ENCODE data around the gene MYO1D. TPM values are rescaled to one million over a fixed set of nuclear protein-coding genes. Genes with fewer than 3 reads are reported as not detected.

Gene MYO1D
- total and polyA plus RNA-seq, 9 donors = 20.9 to 62.2 (median 53.8) TPM

- WGBS, 3 donors = 89 to 92% (median 91%) methylated on average over 4 of the region's 4 CpGs
- Histone ChIP-seq H3K36me3 (no peaks in the 10 kb centered on the region), H3K9me3 (no peaks in the 10 kb centered on the region), H3K4me1 (ENCODE audit: insufficient read depth) (no peaks in the 10 kb centered on the region), H3K27ac (no peak overlapping the region), H3K27me3 (no peaks in the 10 kb centered on the region), H3K4me3 (no peak overlapping the region)
- intact Hi-C loops (cut with DNase I) = loop anchor here in 1 of 4 donors (10.0 kb wide), 1 partner anchor 109 kb away; no protein-coding TSS in a partner anchor
- TF ChIP-seq EP300 (IDR thresholded peaks at IDR 0.05) (no peak), POLR2A (IDR thresholded peaks at IDR 0.05) (no peak)
- TF ChIP-seq, protein P1, sequence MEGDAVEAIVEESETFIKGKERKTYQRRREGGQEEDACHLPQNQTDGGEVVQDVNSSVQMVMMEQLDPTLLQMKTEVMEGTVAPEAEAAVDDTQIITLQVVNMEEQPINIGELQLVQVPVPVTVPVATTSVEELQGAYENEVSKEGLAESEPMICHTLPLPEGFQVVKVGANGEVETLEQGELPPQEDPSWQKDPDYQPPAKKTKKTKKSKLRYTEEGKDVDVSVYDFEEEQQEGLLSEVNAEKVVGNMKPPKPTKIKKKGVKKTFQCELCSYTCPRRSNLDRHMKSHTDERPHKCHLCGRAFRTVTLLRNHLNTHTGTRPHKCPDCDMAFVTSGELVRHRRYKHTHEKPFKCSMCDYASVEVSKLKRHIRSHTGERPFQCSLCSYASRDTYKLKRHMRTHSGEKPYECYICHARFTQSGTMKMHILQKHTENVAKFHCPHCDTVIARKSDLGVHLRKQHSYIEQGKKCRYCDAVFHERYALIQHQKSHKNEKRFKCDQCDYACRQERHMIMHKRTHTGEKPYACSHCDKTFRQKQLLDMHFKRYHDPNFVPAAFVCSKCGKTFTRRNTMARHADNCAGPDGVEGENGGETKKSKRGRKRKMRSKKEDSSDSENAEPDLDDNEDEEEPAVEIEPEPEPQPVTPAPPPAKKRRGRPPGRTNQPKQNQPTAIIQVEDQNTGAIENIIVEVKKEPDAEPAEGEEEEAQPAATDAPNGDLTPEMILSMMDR (IDR thresholded peaks at IDR 0.05) = no peak
- DNase-seq = no peak
These were observed 361.1 kb downstream of the MYO1D start for GRCh38 chr17:32515677-32516383.

GRCh38 chr17:32514606-32515005 lies 362.3 kb downstream of the MYO1D start:
- Histone ChIP-seq H3K9me3 (no peaks in the 10 kb centered on the region), H3K4me1 (ENCODE audit: insufficient read depth) (no peaks in the 10 kb centered on the region), H3K4me3 (no peak overlapping the region), H3K36me3 (no peaks in the 10 kb centered on the region), H3K27me3 (no peaks in the 10 kb centered on the region), H3K27ac (no peak overlapping the region)
- intact Hi-C loops (cut with DNase I) = loop anchor here in 1 of 4 donors (10.0 kb wide), 1 partner anchor 110 kb away; no protein-coding TSS in a partner anchor
- TF ChIP-seq POLR2A (IDR thresholded peaks at IDR 0.05) (no peak), EP300 (IDR thresholded peaks at IDR 0.05) (no peak)
- TF ChIP-seq, protein P1 (IDR thresholded peaks at IDR 0.05) = no peak
- DNase-seq = no peak
- WGBS, 3 donors = 41 to 53% (median 47%) methylated on average over 4 of the region's 4 CpGs

DNA sequence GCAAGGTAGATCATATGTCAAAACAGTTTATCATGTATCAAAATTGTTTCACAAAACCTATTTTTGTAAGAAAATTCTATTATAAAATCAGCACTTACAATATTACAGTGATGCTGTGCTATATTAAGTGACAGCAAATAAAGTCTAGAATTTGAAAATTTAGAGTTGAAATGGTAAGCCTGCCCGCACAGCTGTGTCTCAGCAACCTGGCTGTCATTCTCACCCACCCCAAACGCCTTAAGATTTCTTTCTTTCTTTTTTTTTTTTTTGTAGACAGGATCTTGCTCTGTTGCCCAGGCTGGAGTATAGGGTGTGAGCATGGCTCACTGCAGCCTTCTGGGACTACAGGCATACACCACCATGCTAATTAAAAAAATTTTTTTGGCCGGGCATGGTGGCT lies 363.3 kb downstream of the MYO1D start:
- Histone ChIP-seq H3K4me1 (ENCODE audit: insufficient read depth) (no peaks in the 10 kb centered on the region), H3K27me3 (no peaks in the 10 kb centered on the region), H3K36me3 (no peaks in the 10 kb centered on the region), H3K4me3 (no peak overlapping the region), H3K9me3 (no peaks in the 10 kb centered on the region), H3K27ac (no peak overlapping the region)
- no peak for DNase-seq
- 79 to 89% (median 82%) methylated on average over 3 of the region's 3 CpGs for WGBS, 3 donors
- intact Hi-C loops (cut with DNase I) = loop anchor here in 1 of 4 donors (10.0 kb wide), 1 partner anchor 111 kb away; no protein-coding TSS in a partner anchor
- TF ChIP-seq POLR2A (IDR thresholded peaks at IDR 0.05) = no peak
- TF ChIP-seq, protein P1 (IDR thresholded peaks at IDR 0.05) = no peak
- TF ChIP-seq EP300 (IDR thresholded peaks at IDR 0.05) = no peak

DNA sequence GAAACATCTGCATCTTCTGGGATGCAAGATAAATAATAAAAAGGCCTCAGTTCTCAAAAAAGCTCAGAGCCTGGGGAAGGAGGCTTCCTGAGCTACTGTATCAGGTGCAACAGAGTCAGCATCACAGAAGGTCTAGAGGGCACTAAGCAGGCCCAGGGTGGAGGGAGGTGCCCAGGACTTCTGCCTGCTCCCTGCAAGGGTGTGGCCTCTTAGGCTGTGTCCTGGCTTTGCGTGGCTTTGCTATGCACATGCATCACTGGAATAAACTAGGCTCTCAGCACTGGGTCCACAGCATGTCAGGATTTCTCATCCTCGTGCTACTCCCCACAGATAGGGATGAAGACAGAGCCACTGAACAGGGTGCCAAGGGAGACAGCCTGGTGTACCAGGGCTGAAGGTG lies 364.6 kb downstream of the MYO1D start:
- intact Hi-C loops (cut with DNase I) = loop anchor here in 1 of 4 donors (10.0 kb wide), 1 partner anchor 112 kb away; no protein-coding TSS in a partner anchor
- 95 to 100% (median 98%) methylated on average over 2 of the region's 2 CpGs for WGBS, 3 donors
- no peaks in the 10 kb centered on the region for H3K4me1 ChIP-seq (ENCODE audit: insufficient read depth)
- H3K9me3 ChIP-seq = no peaks in the 10 kb centered on the region
- H3K4me3 ChIP-seq = no peak overlapping the region
- no peak overlapping the region for H3K27ac ChIP-seq
- DNase-seq = no peak
- no peak for TF ChIP-seq EP300 (IDR thresholded peaks at IDR 0.05)
- TF ChIP-seq, protein P1 (IDR thresholded peaks at IDR 0.05) = no peak
- no peaks in the 10 kb centered on the region for H3K27me3 ChIP-seq
- H3K36me3 ChIP-seq = no peaks in the 10 kb centered on the region
